A549 (cell line): ENCODE measurements around the gene ITIH4. TPM values are rescaled to one million over a fixed set of nuclear protein-coding genes. Genes with fewer than 3 reads are reported as not detected.
"Not testable (repeated sequence)": the region's sequence is repeated elsewhere in the genome, so short reads cannot be mapped to it uniquely, and the experiment has no call there.

Experiments used
- ATAC-seq, 2 experiments: fragments of 200-7000 bp in 1 of 2; fragments of >200 bp in 1 of 2; cut with Nextera tagmentation in 1 of 2; cut with Tn5 transposase in 1 of 2; 3 replicates each; pipeline versions ENCODE4 v1.8.0 to v1.9.1; 2018 to 2020; ENCODE audit warnings: mild to moderate bottlenecking in 1 of 2, moderate library complexity in 1 of 2
- CTCF ChIA-PET: fragments of 300-600 bp; sonication (Branson Sonifier 250); formaldehyde crosslinking; extraction: SDS; loops from one replicate; lab custom pipeline; 2021; ENCODE audit warnings: antibody characterized with exemption, inconsistent platforms; lab: Yijun Ruan, JAX
- POLR2A ChIA-PET: fragments of 350-600 bp; formaldehyde crosslinking; extraction: SDS; loops from one replicate; lab custom pipeline; 2021; ENCODE audit warnings: antibody characterized with exemption, inconsistent platforms; lab: Yijun Ruan, JAX
- DNase-seq, 2 experiments: peaks; one replicate each; pipeline versions ENCODE4 v3.0.0 to v3.0.0-alpha.2; 2011 to 2016; ENCODE audit warnings: low read depth in 1 of 2, low spot score in 1 of 2
- FAIRE-seq: peaks from 2 replicates; lab custom pipeline; 2011; peaks lifted over from hg19 to GRCh38; lab: Jason Lieb, UNC
- H3K27ac ChIP-seq, 2 experiments: fragments of >200 bp; sonication (Bioruptor Twin); formaldehyde crosslinking; 3 replicates each; pipeline ENCODE4 v1.5.1; 2016 to 2017
- H3K4me1 ChIP-seq: fragments of >200 bp; sonication (Bioruptor Twin); formaldehyde crosslinking; 3 replicates; pipeline ENCODE4 v1.6.1; 2016
- H3K4me2 ChIP-seq: fragments of >200 bp; sonication (Bioruptor Twin); formaldehyde crosslinking; 3 replicates; pipeline ENCODE4 v1.6.1; 2016
- H3K4me3 ChIP-seq: fragments of >200 bp; sonication (Bioruptor Twin); formaldehyde crosslinking; 3 replicates; pipeline ENCODE4 v1.5.1; 2016
- H3K9me3 ChIP-seq: fragments of >200 bp; sonication (Bioruptor Twin); formaldehyde crosslinking; 3 replicates; pipeline ENCODE4 v1.6.1; 2016
- BHLHE40 ChIP-seq: IDR thresholded peaks from 2 replicates; pipeline ENCODE4 v1.6.1; 2012; ENCODE audit warnings: low read depth, low read length, inconsistent platforms
- CBX2 ChIP-seq: fragments of 200-600 bp; sonication (generic); IDR thresholded peaks from 2 replicates; pipeline ENCODE4 v1.6.1; 2016; ENCODE audit warnings: low read depth, mild to moderate bottlenecking, borderline replicate concordance
- CHD4 ChIP-seq: fragments of 200-600 bp; sonication (generic); IDR thresholded peaks from 2 replicates; pipeline ENCODE4 v1.6.1; 2016; ENCODE audit warnings: antibody characterized with exemption, mild to moderate bottlenecking, borderline replicate concordance
- CTCF ChIP-seq: fragments of >200 bp; sonication (Bioruptor Twin); formaldehyde crosslinking; IDR thresholded peaks from 3 replicates; pipeline ENCODE4 v1.5.1; 2016
- EHF ChIP-seq: fragments of 250-450 bp; sonication (Bioruptor Pico); IDR thresholded peaks from 2 replicates; pipeline ENCODE4 v1.5.0; 2020; ENCODE audit warnings: mild to moderate bottlenecking
- EHMT2 ChIP-seq: fragments of 200-600 bp; sonication (generic); IDR thresholded peaks from 2 replicates; pipeline ENCODE4 v1.6.1; 2016; ENCODE audit warnings: antibody characterized with exemption, low read depth, mild to moderate bottlenecking, moderate library complexity
- EP300 ChIP-seq, 2 experiments: fragments of >200 bp; sonication (Bioruptor Twin); formaldehyde crosslinking; IDR thresholded peaks; 2 replicates in 1 of 2; 3 replicates in 1 of 2; pipeline ENCODE4 v1.6.1; 2016 to 2017
- ESRRA ChIP-seq: fragments of 150-350 bp; IDR thresholded peaks from 2 replicates; pipeline ENCODE4 v1.6.1; 2014; ENCODE audit warnings: mild to moderate bottlenecking, low read length, borderline replicate concordance
- FOSB ChIP-seq: fragments of 250-450 bp; sonication (Bioruptor Pico); IDR thresholded peaks from 2 replicates; pipeline ENCODE4 v1.5.0; 2020; ENCODE audit warnings: mild to moderate bottlenecking, moderate library complexity
- GATA3 ChIP-seq: IDR thresholded peaks from 2 replicates; pipeline ENCODE4 v1.6.1; 2012; ENCODE audit warnings: borderline replicate concordance
- HOXB5 ChIP-seq: fragments of 250-450 bp; sonication (Bioruptor Pico); IDR thresholded peaks from 2 replicates; pipeline ENCODE4 v1.5.0; 2020; ENCODE audit warnings: mild to moderate bottlenecking, moderate library complexity
- KDM5A ChIP-seq: fragments of 200-600 bp; sonication (generic); IDR thresholded peaks from 2 replicates; pipeline ENCODE4 v1.6.1; 2016; ENCODE audit warnings: antibody characterized with exemption, mild to moderate bottlenecking
- MAZ ChIP-seq: fragments of 150-350 bp; IDR thresholded peaks from 2 replicates; pipeline ENCODE4 v1.6.1; 2014; ENCODE audit warnings: antibody characterized with exemption, low read depth, low read length, borderline replicate concordance
- NFE2L2 ChIP-seq: fragments of 150-350 bp; conservative IDR thresholded peaks from 2 replicates; pipeline ENCODE4 v1.6.1; 2014; ENCODE audit warnings: low read length
- RAD21 ChIP-seq, 2 experiments: fragments of >200 bp in 1 of 2; sonication (Bioruptor Twin) in 1 of 2; formaldehyde crosslinking in 1 of 2; IDR thresholded peaks in 1 of 2; conservative IDR thresholded peaks in 1 of 2; 2 replicates in 1 of 2; 3 replicates in 1 of 2; pipeline ENCODE4 v1.6.1; 2012 to 2018; ENCODE audit warnings: inconsistent platforms in 1 of 2
- RCOR1 ChIP-seq: fragments of 150-350 bp; IDR thresholded peaks from 2 replicates; pipeline ENCODE4 v1.6.1; 2014; ENCODE audit warnings: antibody characterized with exemption, low read length, low read depth
- RFX5 ChIP-seq: fragments of 450-650 bp; IDR thresholded peaks from 2 replicates; pipeline ENCODE4 v1.7.1; 2014; ENCODE audit warnings: antibody characterized with exemption, mild to moderate bottlenecking, moderate library complexity
- ZNF302 ChIP-seq: fragments of 250-450 bp; sonication (Bioruptor Pico); IDR thresholded peaks from 2 replicates; pipeline ENCODE4 v1.9.0; 2021; ENCODE audit warnings: inconsistent platforms, mild to moderate bottlenecking, moderate library complexity
- WGBS: methylation state at CpG from one replicate; pipeline ENCODE4 v1.1.6; 2017; ENCODE audit errors: missing lambda C conversion rate; 5-methylcytosine and 5-hydroxymethylcytosine counted together
- polyA plus RNA-seq, 4 experiments: library from polyadenylated mRNA; depleted of rRNA in 3 of 4; stranded (reverse); fragments of >200 nt; fragmentation: RNase III in 1 of 4; extraction: RNeasy Plus Mini Kit Qiagen cat#74134 plus additional on column Dnase treatment in 1 of 4; gene quantifications; 2 replicates in 3 of 4; 3 replicates in 1 of 4; pipeline ENCODE4 v1.2.3, GENCODE V29; 2011 to 2017
- TF ChIP-seq, protein P1 (sequence below): IDR thresholded peaks from 2 replicates; pipeline ENCODE4 v1.6.1; 2012

Gene ITIH4
- polyA plus RNA-seq, 2 of the 4 experiments (the other 2 are of a cell fraction) = 0.88 to 0.89 TPM

DNA sequence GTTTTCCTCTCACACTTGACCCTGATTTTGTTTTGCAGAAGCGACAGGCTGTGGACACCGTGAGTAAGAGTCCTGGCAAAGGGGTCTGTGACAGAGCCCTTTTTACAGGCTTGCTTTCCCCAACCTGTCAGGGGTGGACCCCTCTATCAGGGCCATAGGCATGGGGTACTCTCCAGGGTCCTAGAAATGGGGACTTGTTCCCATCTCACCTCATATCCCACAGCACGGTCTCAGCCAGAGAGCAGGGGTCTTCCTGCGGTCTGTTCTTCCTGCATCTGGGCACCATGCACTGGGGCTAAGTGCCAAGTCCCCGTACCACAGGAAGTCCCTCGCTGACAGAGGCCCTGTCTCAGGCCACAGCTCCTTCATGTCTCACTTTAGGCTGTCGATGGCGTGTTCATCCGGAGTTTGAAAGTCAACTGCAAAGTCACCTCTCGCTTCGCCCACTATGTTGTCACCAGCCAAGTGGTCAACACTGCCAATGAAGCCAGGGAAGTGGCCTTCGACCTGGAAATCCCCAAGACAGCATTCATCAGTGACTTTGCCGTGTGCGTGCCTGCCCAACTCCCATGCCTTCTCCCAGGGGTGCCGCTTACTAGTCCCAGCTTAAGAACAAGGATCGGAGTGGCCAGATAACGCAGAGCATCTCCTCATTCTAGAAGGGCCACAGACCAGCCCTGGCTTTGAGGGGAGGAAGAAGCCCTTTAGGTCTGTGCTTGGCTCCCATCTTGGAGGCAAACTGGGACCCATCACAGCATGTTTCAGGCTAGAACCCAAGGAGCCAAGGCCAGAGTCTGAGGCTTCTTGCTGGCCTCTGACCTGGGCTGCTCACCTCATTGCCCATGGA is 52.3 kb downstream of the ITIH4 start:
- no peaks in the 10 kb centered on the region for H3K9me3 ChIP-seq
- DNase-seq (no peak), FAIRE-seq (no peak), ATAC-seq (no peak)
- CTCF ChIA-PET = interaction anchor here (0.6 to 1.2 kb wide), 3 partner anchors 9 to 23 kb away, joined by 3 read pairs; no protein-coding TSS in a partner anchor
- H3K4me2 ChIP-seq = no peak overlapping the region
- no peak for TF ChIP-seq RFX5
- POLR2A ChIA-PET = no interaction called here
- H3K27ac ChIP-seq = no peak overlapping the region
- H3K4me3 ChIP-seq = no peak overlapping the region
- WGBS = 77% methylated on average over 12 of the region's 17 CpGs
- H3K4me1 ChIP-seq = no peaks in the 10 kb centered on the region

DNA sequence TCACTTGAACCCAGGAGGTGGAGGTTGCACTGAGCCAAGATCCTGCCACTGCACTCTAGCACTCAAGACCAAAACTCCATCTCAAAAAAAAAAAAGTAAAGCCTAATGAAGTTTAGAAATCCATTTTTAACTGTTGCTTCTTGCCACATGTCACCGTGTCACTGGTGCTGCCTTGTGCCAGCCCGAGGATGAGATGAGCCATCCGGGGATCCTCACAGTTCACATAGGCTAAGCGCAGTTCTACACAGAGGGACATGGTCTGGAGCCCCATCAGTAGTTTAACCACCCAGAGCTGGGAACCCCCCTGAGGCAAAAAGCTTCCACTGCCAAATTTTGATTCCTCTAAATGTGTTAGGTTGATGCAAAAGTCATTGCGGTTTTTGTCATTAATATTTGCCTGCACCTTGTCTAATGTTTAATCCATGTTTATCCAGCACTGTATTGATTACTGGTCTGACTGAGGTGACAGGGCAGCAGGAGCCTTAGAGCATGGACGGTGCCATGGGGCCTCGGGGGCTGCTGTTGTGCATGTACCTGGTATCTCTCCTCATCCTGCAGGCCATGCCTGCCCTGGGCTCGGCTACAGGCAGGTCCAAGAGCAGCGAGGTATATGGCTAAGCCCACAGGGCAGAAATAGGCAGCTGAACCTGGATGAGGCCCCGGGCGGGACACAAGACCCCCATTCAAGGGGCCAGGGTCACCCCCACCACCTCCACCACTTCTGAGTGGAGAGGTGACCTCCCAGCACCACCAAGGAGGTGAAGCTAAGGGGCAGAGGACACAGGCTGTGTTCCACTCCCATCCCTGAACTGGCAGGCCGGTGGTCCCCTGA is 53.1 kb downstream of the ITIH4 start, which contains the start of gene ITIH1:
Gene ITIH1 (plus strand): TSS at position 473 of the 832 bp plus-strand sequence. CDS start 17 bp downstream, at position 490.
- Histone ChIP-seq H3K27ac (no peak within 1 kb of the TSS), H3K4me3 (no peak within 1 kb of the TSS), H3K4me2 (no peak within 1 kb of the TSS), H3K9me3 (no peaks in the 10 kb centered on the region), H3K4me1 (no peaks in the 10 kb centered on the region)
- FAIRE-seq (no peak), ATAC-seq (no peak), DNase-seq (no peak)
- ChIA-PET CTCF (interaction anchor here (0.6 kb wide), 1 partner anchor 22 kb away, joined by 3 read pairs; no protein-coding TSS in a partner anchor), POLR2A (no interaction called here)
- 73% methylated on average over 10 of the region's 12 CpGs for WGBS
- no peak for TF ChIP-seq ZNF302 (CRISPR knock-in tag)

- H3K4me2 ChIP-seq, CTCF ChIA-PET, POLR2A ChIA-PET, H3K9me3 ChIP-seq, H3K27ac ChIP-seq, H3K4me3 ChIP-seq, FAIRE-seq, H3K4me1 ChIP-seq, ATAC-seq, DNase-seq: not testable (repeated sequence)
- WGBS = 73% methylated on average over 6 of the region's 6 CpGs
Measured at GRCh38 chr3:52776486-52776885, 54.0 kb downstream of the ITIH4 start.

DNA sequence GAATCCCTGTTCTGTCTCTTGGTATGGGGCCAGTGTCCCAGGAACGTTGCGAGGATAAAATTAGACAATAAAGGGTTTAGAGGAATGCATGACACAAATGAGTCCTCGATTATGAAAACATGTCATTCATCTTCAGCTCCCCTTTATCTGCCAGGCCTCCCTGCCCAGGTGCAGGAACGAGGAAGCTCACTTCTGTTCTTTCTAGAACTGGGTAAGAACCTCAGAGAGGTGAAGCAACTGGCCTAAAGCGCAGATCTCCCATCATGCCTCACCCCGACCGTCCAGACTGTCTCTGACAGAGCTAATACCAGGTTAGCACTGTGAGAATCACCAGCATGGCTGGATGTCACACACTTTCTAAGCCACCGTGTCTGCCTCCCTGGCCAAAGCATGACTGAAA is 54.6 kb downstream of the ITIH4 start:
- TF ChIP-seq CHD4 = no peak
- no peak for TF ChIP-seq RCOR1
- no peak for TF ChIP-seq MAZ
- TF ChIP-seq, protein P1, sequence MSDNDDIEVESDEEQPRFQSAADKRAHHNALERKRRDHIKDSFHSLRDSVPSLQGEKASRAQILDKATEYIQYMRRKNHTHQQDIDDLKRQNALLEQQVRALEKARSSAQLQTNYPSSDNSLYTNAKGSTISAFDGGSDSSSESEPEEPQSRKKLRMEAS = no peak
- TF ChIP-seq EHF = no peak
- no peak for TF ChIP-seq ESRRA
- no peak for TF ChIP-seq KDM5A
- TF ChIP-seq GATA3 = no peak
- TF ChIP-seq EP300 (IDR thresholded peaks at IDR 0.05) = no peak
- no peak for TF ChIP-seq EHMT2
- no peak for TF ChIP-seq HOXB5 (CRISPR knock-in tag)
- TF ChIP-seq BHLHE40 = no peak
- no peak for TF ChIP-seq NFE2L2
- TF ChIP-seq CTCF = no peak
- TF ChIP-seq FOSB (CRISPR knock-in tag) = no peak
- TF ChIP-seq CBX2 = no peak
- no peak for TF ChIP-seq RAD21 (conservative IDR thresholded peaks at IDR 0.05 in 1 of 2, IDR thresholded peaks at IDR 0.05 in 1 of 2)
- TF ChIP-seq, all 56 proteins: peak for 0
- Histone ChIP-seq H3K4me2 (no peak overlapping the region), H3K27ac (no peak overlapping the region), H3K4me3 (no peak overlapping the region), H3K4me1 (0 out of 3 replicates have a peak, but pooled peaks cover 4% of the 10 kb centered on the region), H3K9me3 (no peaks in the 10 kb centered on the region)
- CTCF ChIA-PET = no interaction called here
- FAIRE-seq (no peak), ATAC-seq (no peak), DNase-seq (no peak)
- WGBS = 61% methylated on average over 8 of the region's 8 CpGs
- POLR2A ChIA-PET = no interaction called here
